Esophagus squamous epithelium (tissue), 5 donors: ENCODE results near the gene GPSM1. TPM values are rescaled to one million over a fixed set of nuclear protein-coding genes. Genes with fewer than 3 reads are reported as not detected.

Experiments used
- DNase-seq: peaks from one replicate; lab custom pipeline; 2025; lab: John Stamatoyannopoulos, UW
- H3K27ac ChIP-seq, 4 donors: fragments of 200-600 bp; sonication (generic); one replicate each; pipeline ENCODE4 v1.5.1; 2016 to 2019; ENCODE audit warnings: mild to moderate bottlenecking in 1 of 4
- H3K27me3 ChIP-seq, 4 donors: fragments of 200-600 bp; sonication (generic); 1 replicate in 3 of 4; 2 replicates in 1 of 4; pipeline versions ENCODE4 v1.5.1 to v1.6.0; 2017 to 2021; ENCODE audit warnings: antibody characterized with exemption in 1 of 4
- H3K36me3 ChIP-seq, 3 donors: fragments of 200-600 bp; sonication (generic); one replicate each; pipeline ENCODE4 v1.5.1; 2016 to 2019
- H3K4me1 ChIP-seq, 3 donors: fragments of 200-600 bp; sonication (generic); one replicate each; pipeline ENCODE4 v1.5.1; 2017 to 2019
- H3K4me3 ChIP-seq, 4 donors: fragments of 200-600 bp; sonication (generic); 1 replicate in 3 of 4; 2 replicates in 1 of 4; pipeline ENCODE4 v1.5.1; 2016 to 2019; ENCODE audit warnings: mild to moderate bottlenecking in 2 of 4, moderate library complexity in 1 of 4
- H3K9me3 ChIP-seq, 3 donors: fragments of 200-600 bp; sonication (generic); one replicate each; pipeline ENCODE4 v1.5.1; 2016 to 2019
- POLR2A ChIP-seq, 4 donors: fragments of 450-650 bp; IDR thresholded peaks; one replicate each; pipeline ENCODE4 v1.6.1; 2017; ENCODE audit warnings: antibody characterized with exemption in 4 of 4, mild to moderate bottlenecking in 4 of 4, moderate library complexity in 3 of 4
- WGBS, 2 donors: methylation state at CpG; one replicate each; pipeline ENCODE4 v1.1.5; 2018; 5-methylcytosine and 5-hydroxymethylcytosine counted together
- intact Hi-C: fragments of 100-400 bp; cut with DNase I; formaldehyde crosslinking; loops from one replicate; pipeline ENCODE4 v1.15.0; 2022
- total RNA-seq, 4 donors: library from RNA; depleted of rRNA; stranded (reverse); fragments of >200 nt; gene quantifications; one replicate each; pipeline ENCODE4 v1.1.0, GENCODE V29; 2016
- TF ChIP-seq, protein P1 (sequence below), 6 experiments: fragments of 450-650 bp in 4 of 6; fragments of 200-600 bp in 2 of 6; sonication (generic) in 2 of 6; IDR thresholded peaks; one replicate each; pipeline ENCODE4 v1.5.1; 2016 to 2019; ENCODE audit warnings: antibody characterized with exemption in 6 of 6, mild to moderate bottlenecking in 4 of 6, moderate library complexity in 4 of 6
- donor health status: DM: yes; HTN: yes; CAD: no.

The GPSM1 gene
- total RNA-seq, 4 donors from 2014 or later = 0.72 to 8.2 (median 1.9) TPM

DNA sequence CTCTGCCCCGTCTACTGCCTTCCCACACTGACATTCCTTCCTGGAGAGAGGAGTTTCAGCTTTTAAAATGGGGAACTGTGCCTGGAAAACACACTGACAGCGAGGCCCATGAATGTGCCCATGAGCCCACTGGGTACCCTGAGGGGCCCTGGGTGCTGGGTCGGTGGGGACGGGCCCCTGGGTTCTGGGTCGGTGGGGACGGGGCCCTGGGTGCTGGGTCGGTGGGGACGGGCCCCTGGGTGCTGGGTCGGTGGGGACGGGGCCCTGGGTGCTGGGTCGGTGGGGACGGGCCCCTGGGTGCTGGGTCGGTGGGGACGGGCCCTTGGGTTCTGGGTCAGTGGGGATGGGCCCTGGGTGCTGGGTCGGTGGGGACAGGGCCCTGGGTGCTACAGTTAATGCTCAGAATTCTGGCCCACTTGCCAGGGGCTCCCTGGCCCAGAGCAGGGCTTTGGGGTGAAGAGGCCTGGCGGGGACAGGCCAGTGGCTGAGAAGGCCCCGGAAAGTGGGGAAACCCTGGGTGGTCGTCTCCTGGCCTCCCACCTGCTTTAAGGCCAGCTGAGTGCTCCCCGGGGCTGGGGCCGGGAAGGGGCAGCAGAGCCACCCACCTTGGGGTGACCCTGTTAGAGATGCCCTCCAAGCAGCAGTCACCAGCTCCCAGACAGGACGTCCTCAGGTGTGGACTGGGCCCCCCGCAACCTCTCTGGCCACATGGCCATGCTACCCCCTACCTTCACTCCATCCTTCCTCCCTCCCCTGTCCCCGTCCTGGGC is 2.5 kb downstream of the GPSM1 start:
- H3K9me3 ChIP-seq = no peaks in the 10 kb centered on the region
- WGBS, 2 donors = 92 to 100% methylated on average over 1 to 5 of the region's 23 CpGs
- peaks cover 17 to 51% (median 22%) of the 10 kb centered on the region in 3 donors for H3K4me1 ChIP-seq
- intact Hi-C loops = no loop called here
- no peak for DNase-seq
- TF ChIP-seq, protein P1, sequence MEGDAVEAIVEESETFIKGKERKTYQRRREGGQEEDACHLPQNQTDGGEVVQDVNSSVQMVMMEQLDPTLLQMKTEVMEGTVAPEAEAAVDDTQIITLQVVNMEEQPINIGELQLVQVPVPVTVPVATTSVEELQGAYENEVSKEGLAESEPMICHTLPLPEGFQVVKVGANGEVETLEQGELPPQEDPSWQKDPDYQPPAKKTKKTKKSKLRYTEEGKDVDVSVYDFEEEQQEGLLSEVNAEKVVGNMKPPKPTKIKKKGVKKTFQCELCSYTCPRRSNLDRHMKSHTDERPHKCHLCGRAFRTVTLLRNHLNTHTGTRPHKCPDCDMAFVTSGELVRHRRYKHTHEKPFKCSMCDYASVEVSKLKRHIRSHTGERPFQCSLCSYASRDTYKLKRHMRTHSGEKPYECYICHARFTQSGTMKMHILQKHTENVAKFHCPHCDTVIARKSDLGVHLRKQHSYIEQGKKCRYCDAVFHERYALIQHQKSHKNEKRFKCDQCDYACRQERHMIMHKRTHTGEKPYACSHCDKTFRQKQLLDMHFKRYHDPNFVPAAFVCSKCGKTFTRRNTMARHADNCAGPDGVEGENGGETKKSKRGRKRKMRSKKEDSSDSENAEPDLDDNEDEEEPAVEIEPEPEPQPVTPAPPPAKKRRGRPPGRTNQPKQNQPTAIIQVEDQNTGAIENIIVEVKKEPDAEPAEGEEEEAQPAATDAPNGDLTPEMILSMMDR (IDR thresholded peaks at IDR 0.05) = no peak
- TF ChIP-seq POLR2A (IDR thresholded peaks at IDR 0.05) = no peak
- H3K27me3 ChIP-seq = peaks cover 0 to 23% (median 0%) of the 10 kb centered on the region in 4 donors
- H3K36me3 ChIP-seq = no peaks in the 10 kb centered on the region
- no peak overlapping the region for H3K27ac ChIP-seq
- no peak overlapping the region for H3K4me3 ChIP-seq

DNA sequence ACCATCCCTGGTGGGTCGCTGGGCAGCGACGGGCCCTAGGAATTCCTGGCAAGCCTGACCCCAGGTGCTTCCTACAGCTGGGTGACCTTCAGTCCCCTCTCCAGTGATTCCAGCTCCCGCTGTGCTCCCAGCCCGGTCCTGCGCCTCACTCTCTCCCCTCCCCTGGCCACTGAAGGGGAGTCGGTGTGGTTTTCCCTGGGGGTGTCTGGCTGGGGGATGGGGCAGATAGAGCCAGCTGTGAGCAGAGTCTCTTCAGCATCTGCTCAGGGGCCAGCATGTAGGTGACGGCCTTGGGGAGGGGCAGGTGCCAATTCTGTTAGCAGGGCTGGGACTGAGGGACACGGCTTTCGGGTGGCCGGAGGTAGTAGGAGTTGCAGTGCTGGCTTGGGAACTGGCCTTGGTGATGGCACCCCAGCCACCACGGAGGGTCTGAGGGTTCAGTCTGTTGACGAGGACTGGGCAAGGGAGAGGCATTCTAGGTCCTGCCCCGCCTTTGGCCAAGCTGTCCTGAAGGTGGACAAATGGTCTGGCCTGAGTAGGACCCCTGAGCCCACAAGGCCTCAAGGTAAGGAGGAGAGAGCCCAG is 3.2 kb downstream of the GPSM1 start:
- H3K27ac ChIP-seq = no peak overlapping the region
- no peaks in the 10 kb centered on the region for H3K9me3 ChIP-seq
- intact Hi-C loops = no loop called here
- no peak for TF ChIP-seq POLR2A (IDR thresholded peaks at IDR 0.05)
- TF ChIP-seq, protein P1 (IDR thresholded peaks at IDR 0.05) = no peak
- H3K36me3 ChIP-seq = no peaks in the 10 kb centered on the region
- H3K27me3 ChIP-seq = peaks cover 0 to 23% (median 0%) of the 10 kb centered on the region in 4 donors
- H3K4me1 ChIP-seq = peaks cover 17 to 52% (median 22%) of the 10 kb centered on the region in 3 donors
- WGBS, 2 donors = 86 to 88% methylated on average over 2 to 6 of the region's 14 CpGs
- no peak overlapping the region for H3K4me3 ChIP-seq
- DNase-seq = no peak

DNA sequence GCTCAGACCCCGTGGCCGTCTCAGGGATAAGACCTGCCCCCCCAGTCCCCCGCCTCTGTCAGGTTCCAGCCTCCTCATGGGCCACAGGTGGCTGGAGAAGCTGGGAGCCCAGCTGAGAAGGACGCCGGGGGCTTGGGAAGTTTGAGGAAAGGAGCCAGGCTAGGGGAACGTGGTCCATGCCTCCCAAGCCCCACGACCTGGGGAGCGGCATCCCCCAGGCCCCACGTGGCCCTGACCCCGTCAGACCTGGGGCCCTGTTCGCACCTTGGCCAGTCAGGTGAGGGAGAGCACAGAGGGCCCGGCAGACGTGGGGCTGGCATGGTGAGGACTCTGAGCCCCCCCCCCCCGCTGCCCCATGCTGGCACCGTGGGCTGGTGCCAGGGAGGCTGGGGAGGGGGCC is 3.7 kb downstream of the GPSM1 start:
- Histone ChIP-seq H3K27me3 (peaks cover 0 to 23% (median 0%) of the 10 kb centered on the region in 4 donors), H3K27ac (no peak overlapping the region), H3K4me1 (peaks cover 17 to 52% (median 22%) of the 10 kb centered on the region in 3 donors), H3K9me3 (no peaks in the 10 kb centered on the region), H3K36me3 (no peaks in the 10 kb centered on the region), H3K4me3 (no peak overlapping the region)
- WGBS, 2 donors = 50 to 73% methylated on average over 2 to 3 of the region's 15 CpGs
- intact Hi-C loops = no loop called here
- DNase-seq = no peak
- TF ChIP-seq, protein P1 (IDR thresholded peaks at IDR 0.05) = no peak
- no peak for TF ChIP-seq POLR2A (IDR thresholded peaks at IDR 0.05)

DNA sequence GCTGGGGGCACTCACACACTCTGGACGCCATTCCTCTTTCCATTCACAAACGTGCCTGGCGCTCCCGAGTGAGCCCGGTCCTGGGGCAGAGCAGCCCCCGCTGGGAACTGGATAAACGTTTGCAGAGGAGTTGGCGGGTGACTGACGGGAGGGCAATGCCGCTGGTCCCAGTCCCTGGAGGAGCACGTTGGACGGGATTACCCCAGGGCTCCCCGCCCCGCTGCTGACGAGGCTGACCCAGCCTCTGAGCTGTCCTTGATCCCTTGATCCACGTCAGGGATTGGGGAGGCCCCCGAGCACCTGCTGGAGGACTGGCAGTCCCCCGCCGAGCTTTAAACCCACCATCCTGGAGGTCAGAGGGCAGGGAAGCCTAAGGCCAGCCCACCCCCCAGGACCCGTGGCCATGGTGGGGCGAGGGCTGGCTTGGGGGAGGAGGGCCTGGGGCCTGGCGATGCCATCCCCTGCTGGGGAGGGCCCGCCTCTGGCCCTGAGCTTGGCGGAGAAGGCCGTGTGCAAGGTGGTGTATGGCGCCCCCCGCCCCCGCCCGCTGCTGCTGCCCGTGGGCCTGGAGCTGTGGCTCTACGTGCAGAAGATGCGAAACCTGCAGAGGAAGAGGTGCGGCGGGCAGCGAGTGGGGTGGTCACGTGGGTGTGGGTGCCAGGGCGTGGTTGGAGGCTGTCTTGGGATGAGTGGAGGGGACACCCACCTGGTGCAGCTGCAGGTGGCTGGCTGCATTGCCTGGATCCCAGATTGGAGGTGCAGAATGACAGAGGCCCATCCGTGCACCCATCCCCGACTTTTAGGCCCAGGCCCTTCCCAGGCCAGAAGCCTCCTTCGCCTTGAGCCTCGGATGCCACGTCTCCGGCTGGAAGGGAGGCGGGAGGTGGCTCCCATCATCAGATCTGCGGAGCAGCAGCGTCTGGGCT is 4.5 kb downstream of the GPSM1 start:
- Histone ChIP-seq H3K27ac (no peak overlapping the region), H3K27me3 (peaks cover 0 to 18% (median 0%) of the 10 kb centered on the region in 4 donors)

More for the DNA sequence above, 4.5 kb downstream of the GPSM1 start:
- no peaks in the 10 kb centered on the region for H3K9me3 ChIP-seq
- H3K4me3 ChIP-seq = no peak overlapping the region
- intact Hi-C loops = no loop called here
- TF ChIP-seq POLR2A (IDR thresholded peaks at IDR 0.05) = no peak
- TF ChIP-seq, protein P1 (IDR thresholded peaks at IDR 0.05) = no peak
- H3K4me1 ChIP-seq = peaks cover 12 to 44% (median 17%) of the 10 kb centered on the region in 3 donors
- WGBS, 2 donors = 83% methylated on average over 7 of the region's 46 CpGs; no CpG with 5 or more reads in 1 of the 2 donors
- no peak for DNase-seq
- peaks cover 0 to 2% (median 0%) of the 10 kb centered on the region in 3 donors for H3K36me3 ChIP-seq
